CD4-positive, alpha-beta T cell treated with Interleukin-15 for 4 hours (primary cell): ENCODE data around the gene MMP24OS.
A peak's percentile ranks its signal among the peaks of the same experiment; 100 is the strongest.

Experiments
- DNase-seq: peaks from one replicate; pipeline ENCODE4 v3.0.0-alpha.2; 2020; ENCODE audit warnings: low spot score

Gene MMP24OS

GRCh38 chr20:35291654-35292503 lies 14.0 kb upstream of the MMP24OS start, which contains the start of gene FAM83C:
FAM83C (minus strand) TSS chr20:35292425; CDS start chr20:35292304, 121 bp downstream.
- DNase-seq = no peak

- no peak for DNase-seq
These were observed 13.0 kb upstream of the MMP24OS start for GRCh38 chr20:35290887-35291417.

GRCh38 chr20:35290186-35290886 lies 12.4 kb upstream of the MMP24OS start:
- DNase-seq = no peak

- no peak for DNase-seq
These were observed 10.6 kb upstream of the MMP24OS start for GRCh38 chr20:35288325-35289060.

GRCh38 chr20:35287509-35288324 lies 9.8 kb upstream of the MMP24OS start:
- DNase-seq = no peak

- no peak for DNase-seq
These were observed 9.1 kb upstream of the MMP24OS start for GRCh38 chr20:35286899-35287508.

GRCh38 chr20:35286077-35286898 lies 8.4 kb upstream of the MMP24OS start:
- no peak for DNase-seq

- DNase-seq = no peak
These were observed 7.8 kb upstream of the MMP24OS start for GRCh38 chr20:35285806-35286076.

GRCh38 chr20:35284992-35285805 lies 7.3 kb upstream of the MMP24OS start:
- DNase-seq = no peak

- DNase-seq = peak; percentile 83
These were observed 6.5 kb upstream of the MMP24OS start, which contains the start of gene EIF6 for GRCh38 chr20:35284267-35284991. EIF6 (minus strand) TSS chr20:35284772; CDS start chr20:35284487, 285 bp downstream.

- no peak for DNase-seq
These were observed 5.7 kb upstream of the MMP24OS start for GRCh38 chr20:35283441-35284266.

GRCh38 chr20:35281506-35282101 lies 3.7 kb upstream of the MMP24OS start:
- no peak for DNase-seq

- DNase-seq = no peak
These were observed 2.6 kb upstream of the MMP24OS start for GRCh38 chr20:35280523-35280922.

GRCh38 chr20:35279533-35280174 lies 1.7 kb upstream of the MMP24OS start:
- no peak for DNase-seq

GRCh38 chr20:35279040-35279439 lies 1.1 kb upstream of the MMP24OS start:
- no peak for DNase-seq

GRCh38 chr20:35277127-35277526 lies 795 bp downstream of the MMP24OS start:
- no peak for DNase-seq

- no peak for DNase-seq
These were observed 1.5 kb downstream of the MMP24OS start for GRCh38 chr20:35276408-35276807.
